Neutrophil (primary cell): Measurements from ENCODE around the gene CPED1.

Source experiments
- H3K27ac ChIP-seq: fragments of 200-600 bp; sonication (generic); 2 replicates; pipeline ENCODE4 v1.5.1; 2016; ENCODE audit warnings: mild to moderate bottlenecking, moderate library complexity
- H3K27me3 ChIP-seq: fragments of 200-600 bp; sonication (generic); 2 replicates; pipeline ENCODE4 v1.6.0; 2016; ENCODE audit warnings: mild to moderate bottlenecking
- H3K36me3 ChIP-seq: fragments of 200-600 bp; sonication (generic); 2 replicates; pipeline ENCODE4 v1.5.1; 2017
- H3K4me1 ChIP-seq, 2 experiments: fragments of 200-600 bp in 1 of 2; sonication (generic) in 1 of 2; 1 replicate in 1 of 2; 2 replicates in 1 of 2; pipeline versions ENCODE4 v1.5.1 to v1.6.1; 2013 to 2016; ENCODE audit warnings: low read depth in 1 of 2, low read length in 1 of 2, mild to moderate bottlenecking in 1 of 2, moderate library complexity in 1 of 2; ENCODE audit not compliant: control insufficient read depth in 1 of 2, insufficient read depth in 1 of 2
- H3K4me3 ChIP-seq, 2 experiments: fragments of 200-600 bp in 1 of 2; sonication (generic) in 1 of 2; 1 replicate in 1 of 2; 2 replicates in 1 of 2; pipeline ENCODE4 v1.5.1; 2013 to 2016; ENCODE audit warnings: low read depth in 1 of 2, low read length in 1 of 2, mild to moderate bottlenecking in 1 of 2, moderate library complexity in 1 of 2
- H3K9me3 ChIP-seq: fragments of 200-600 bp; sonication (generic); 2 replicates; pipeline ENCODE4 v1.5.1; 2016
- TF ChIP-seq, protein P1 (sequence below): fragments of 200-600 bp; sonication (generic); IDR thresholded peaks from 2 replicates; pipeline ENCODE4 v1.5.1; 2016; ENCODE audit warnings: antibody characterized with exemption

The CPED1 gene

DNA sequence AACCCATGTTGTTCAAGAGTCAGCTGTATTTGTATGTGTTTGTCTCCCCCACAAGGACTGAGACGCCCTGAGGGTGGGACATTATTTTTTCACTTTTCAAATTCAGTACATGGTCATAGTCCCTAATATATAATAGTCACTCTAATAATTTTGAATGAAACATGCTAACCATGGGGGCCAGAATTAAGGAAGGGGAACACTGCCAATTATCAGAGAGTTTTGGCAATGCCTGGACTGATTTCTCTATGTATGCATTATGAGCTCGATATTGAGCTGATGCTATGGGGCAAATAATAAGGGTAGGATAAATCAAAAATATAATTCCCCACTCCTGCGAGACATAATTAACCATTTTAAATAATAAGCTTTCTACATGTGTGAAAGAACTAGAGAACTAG, 87.4 kb downstream of the CPED1 start:
- H3K9me3 ChIP-seq: no peaks in the 10 kb centered on the region
- no peak overlapping the region for H3K4me3 ChIP-seq
- TF ChIP-seq, protein P1, sequence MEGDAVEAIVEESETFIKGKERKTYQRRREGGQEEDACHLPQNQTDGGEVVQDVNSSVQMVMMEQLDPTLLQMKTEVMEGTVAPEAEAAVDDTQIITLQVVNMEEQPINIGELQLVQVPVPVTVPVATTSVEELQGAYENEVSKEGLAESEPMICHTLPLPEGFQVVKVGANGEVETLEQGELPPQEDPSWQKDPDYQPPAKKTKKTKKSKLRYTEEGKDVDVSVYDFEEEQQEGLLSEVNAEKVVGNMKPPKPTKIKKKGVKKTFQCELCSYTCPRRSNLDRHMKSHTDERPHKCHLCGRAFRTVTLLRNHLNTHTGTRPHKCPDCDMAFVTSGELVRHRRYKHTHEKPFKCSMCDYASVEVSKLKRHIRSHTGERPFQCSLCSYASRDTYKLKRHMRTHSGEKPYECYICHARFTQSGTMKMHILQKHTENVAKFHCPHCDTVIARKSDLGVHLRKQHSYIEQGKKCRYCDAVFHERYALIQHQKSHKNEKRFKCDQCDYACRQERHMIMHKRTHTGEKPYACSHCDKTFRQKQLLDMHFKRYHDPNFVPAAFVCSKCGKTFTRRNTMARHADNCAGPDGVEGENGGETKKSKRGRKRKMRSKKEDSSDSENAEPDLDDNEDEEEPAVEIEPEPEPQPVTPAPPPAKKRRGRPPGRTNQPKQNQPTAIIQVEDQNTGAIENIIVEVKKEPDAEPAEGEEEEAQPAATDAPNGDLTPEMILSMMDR: no peak
- H3K27me3 ChIP-seq: no peaks in the 10 kb centered on the region
- H3K36me3 ChIP-seq: no peaks in the 10 kb centered on the region
- no peak overlapping the region for H3K27ac ChIP-seq
- no peaks in the 10 kb centered on the region for H3K4me1 ChIP-seq

DNA sequence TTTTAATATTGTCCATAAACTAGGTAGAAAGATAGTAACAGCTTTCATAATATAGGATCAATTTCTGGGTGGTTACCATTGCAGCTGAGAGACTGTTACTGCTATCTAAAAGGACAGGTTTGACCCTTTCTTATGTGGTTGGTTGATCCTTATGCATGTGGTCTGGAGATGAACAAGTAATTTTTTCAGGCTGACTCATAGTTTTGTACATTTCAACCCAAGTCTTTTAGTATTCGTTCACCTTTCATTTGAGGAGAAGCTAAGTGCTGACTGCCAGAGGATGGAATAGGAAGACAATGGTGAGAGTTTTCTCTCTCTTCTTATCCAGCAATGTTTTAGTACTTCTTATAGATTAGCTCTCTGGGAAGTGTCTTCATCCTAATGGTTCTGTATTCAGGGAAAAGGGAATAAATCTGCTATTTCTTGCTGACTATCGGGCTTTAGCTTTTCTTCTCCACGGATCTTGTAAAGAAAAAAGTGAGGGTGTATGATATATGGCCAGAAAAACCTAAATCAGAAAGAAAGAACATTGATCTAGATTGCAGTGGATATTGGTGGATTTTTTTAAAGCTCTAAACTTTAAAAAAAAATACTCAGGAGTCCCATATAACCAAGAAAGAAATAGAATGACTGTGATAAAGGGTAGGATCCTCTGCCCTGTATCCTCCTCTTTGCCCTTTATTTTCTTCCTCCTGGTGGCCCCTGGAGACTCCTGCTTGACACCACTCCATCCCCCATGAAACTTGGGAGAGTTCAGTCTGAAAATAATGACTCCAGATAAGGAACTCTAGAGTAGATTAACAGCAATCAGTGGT, 88.0 kb downstream of the CPED1 start:
- Histone ChIP-seq H3K27ac (no peak overlapping the region), H3K4me1 (no peaks in the 10 kb centered on the region), H3K36me3 (no peaks in the 10 kb centered on the region), H3K27me3 (no peaks in the 10 kb centered on the region), H3K4me3 (no peak overlapping the region), H3K9me3 (no peaks in the 10 kb centered on the region)
- TF ChIP-seq, protein P1: no peak

DNA sequence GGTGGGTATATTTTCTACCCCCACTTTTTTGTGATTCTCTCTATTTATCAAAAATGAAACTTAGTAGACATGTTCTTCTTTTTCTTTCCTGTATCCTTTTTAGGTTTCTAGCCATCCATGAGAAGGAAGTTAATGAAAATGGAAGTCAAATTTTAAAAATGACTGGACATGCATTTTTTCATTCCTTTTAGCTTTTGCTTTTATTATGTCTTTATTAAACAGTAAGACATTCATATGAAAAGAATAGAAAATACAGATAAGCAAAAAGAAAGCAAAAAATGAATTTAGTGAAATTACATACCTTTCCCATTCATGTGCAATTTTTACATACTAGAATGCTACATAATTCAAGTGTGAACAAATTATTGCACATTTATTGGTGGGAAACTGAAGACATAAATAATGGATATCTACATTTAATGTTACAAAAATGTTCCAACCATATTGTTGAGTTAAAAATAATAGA, 88.7 kb downstream of the CPED1 start:
- no peaks in the 10 kb centered on the region for H3K4me1 ChIP-seq
- no peaks in the 10 kb centered on the region for H3K36me3 ChIP-seq
- H3K27ac ChIP-seq: no peak overlapping the region
- H3K4me3 ChIP-seq: no peak overlapping the region
- H3K27me3 ChIP-seq: no peaks in the 10 kb centered on the region
- TF ChIP-seq, protein P1: no peak
- H3K9me3 ChIP-seq: no peaks in the 10 kb centered on the region

DNA sequence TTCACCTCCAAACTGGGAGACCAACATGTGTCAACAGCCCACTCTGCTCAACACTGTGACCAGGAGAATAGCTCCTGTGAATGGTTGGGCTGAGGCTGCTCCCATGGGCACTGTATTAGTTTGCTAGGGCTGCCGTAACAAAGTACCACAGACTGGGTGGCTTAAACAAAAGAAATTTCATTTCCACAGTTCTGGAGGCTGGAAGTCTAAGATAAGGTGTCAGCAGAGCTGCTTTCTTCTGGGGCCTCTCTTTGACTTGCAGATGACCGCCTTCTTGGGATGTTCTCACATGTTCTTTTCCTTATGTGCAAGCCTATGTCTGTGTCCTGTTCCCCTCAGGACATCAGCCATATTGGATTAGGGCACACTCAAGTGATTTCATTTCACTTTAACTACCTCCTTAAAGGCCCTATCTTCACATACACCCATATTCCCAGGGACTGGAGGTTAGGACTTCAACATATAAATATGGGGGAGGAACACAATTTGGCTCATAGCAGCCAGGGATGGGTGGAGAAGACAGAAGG, 90.3 kb downstream of the CPED1 start:
- Histone ChIP-seq H3K9me3 (no peaks in the 10 kb centered on the region), H3K27me3 (no peaks in the 10 kb centered on the region), H3K36me3 (no peaks in the 10 kb centered on the region), H3K4me3 (no peak overlapping the region), H3K27ac (no peak overlapping the region), H3K4me1 (no peaks in the 10 kb centered on the region)
- TF ChIP-seq, protein P1: no peak

DNA sequence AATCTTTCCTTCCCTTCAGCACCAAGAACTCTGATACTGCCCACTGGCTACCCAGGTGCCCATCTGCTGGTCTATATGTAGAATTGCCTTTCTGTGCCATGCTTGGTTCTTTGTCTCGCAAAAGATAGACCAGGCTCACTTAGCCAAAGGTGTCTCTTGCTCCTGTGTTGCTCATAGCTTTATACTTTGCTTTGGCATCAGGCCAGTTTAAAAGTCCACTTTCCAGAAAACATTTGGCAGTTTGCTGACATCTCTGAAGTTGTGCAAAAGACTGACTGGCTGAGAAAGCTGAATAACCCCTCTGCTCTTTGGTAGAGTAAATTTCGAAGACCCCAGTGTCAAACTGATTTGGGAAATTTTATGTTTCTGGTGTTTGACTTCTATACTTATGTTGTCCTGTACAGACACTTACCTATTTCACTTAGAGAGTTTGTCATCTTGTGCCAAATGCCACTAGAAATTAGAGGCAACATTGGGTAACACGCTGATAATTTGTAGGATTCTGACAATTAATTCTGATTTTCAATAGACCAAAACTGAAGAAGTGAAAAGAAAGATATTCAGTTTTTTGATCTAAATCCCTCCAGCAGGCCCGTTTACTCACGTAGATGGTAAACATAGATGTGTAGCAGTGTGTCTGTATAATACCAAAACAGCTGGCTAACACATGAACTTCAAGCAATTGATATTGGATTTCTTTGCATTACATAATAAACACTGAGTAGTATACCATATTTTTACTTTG, 91.1 kb downstream of the CPED1 start:
- Histone ChIP-seq H3K9me3 (no peaks in the 10 kb centered on the region), H3K27me3 (no peaks in the 10 kb centered on the region), H3K27ac (no peak overlapping the region), H3K4me3 (no peak overlapping the region), H3K4me1 (no peaks in the 10 kb centered on the region), H3K36me3 (no peaks in the 10 kb centered on the region)
- TF ChIP-seq, protein P1: no peak
